GM18868 (cell line): Measurements from ENCODE around the gene ZNF20.
"Not testable (repeated sequence)": the region's sequence is repeated elsewhere in the genome, so short reads cannot be mapped to it uniquely, and the experiment has no call there.

Experiments used
- ATAC-seq: cut with Tn5 transposase; IDR thresholded peaks from one replicate; pipeline ENCODE4 v1.9.1; 2021; ENCODE audit warnings: mild to moderate bottlenecking, moderate library complexity; ENCODE audit not compliant: unreplicated experiment

The ZNF20 gene

DNA sequence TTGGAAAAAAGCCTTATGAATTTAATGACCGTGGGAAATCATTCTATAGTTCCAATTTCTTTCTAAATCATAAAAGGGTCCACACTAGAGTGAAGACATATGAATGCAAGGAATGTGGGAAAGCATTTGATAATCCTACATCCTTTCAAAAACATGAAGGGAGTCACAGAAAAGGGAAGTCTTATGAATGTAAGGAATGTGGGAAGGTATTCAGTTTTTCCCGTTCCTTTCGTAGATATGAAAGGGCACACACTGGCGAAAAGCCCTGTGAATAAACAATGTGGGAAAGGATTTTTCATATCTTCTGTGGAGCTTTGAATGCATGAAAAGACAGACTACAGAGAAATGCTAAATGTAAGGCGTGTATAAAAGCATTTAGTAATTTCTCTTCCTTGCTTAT is 27.0 kb downstream of the ZNF20 start:
- ATAC-seq: no peak

DNA sequence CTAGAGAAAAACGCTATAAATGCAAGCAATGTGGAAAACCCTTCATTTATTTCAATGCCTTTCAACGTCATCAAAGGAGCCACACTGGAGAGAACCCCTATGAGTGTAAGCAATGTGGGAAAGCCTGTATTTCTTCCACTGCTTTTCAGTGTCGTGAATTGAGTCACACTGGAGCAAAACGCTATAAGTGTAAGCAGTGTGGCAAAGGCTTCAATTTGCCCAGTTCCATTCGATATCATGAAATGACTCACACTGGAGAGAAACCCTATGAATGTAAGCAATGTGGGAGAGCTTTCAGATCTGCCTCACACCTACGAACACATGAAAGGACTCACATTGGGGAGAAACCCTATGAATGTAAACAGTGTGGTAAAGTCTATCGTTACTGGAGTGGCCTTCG is 27.4 kb downstream of the ZNF20 start:
- ATAC-seq: no peak

DNA sequence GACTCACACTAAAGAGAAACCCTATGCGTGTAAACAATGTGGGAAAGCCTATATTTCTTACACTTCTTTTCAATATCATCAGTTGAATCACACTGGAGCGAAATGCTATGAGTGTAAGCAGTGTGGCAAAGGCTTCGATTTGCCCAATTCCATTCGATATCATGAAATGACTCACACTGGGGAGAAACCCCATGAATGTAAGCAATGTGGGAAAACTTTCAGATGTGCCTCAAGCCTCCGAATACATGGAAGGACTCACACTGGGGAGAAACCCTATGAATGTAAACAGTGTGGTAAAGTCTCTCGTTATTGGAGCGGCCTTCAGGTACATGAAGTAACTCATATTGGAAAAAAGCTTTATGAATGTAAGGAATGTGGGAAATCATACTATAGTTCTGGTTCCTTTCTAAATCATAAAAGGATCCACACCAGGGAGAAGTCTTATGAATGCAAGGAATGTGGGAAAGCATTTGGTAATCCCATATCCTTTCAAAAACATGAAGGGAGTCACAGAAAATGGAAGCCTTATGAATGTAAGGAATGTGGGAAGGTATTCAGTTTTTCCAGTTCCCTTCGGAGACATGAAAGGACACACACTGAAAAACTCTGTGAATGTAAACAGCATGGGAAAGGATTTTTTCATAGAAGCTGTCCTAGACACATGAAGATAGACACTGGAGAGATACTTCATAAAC is 28.1 kb downstream of the ZNF20 start:
- ATAC-seq: no peak

- no peak for ATAC-seq
These were observed 29.0 kb downstream of the ZNF20 start for GRCh38 chr19:12111176-12111575.

DNA sequence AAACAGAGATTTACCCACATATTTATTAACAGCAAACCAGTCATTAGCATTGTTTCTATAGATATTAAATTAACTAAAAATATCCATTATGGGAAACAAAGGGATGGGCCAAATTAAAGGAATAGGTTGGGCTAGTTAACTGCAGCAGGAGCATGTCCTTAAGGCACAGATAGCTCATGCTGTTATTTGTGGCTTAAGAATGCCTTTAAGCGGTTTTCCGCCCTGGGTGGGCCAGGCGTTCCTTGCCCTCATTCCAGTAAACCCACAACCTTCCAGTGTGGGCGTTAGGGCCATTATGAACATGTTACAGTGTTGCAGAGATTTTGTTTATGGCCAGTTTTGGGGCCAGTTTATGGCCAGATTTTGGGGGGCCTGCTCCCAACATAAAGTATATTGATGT is 36.2 kb downstream of the ZNF20 start:
- not testable (repeated sequence) for ATAC-seq

GRCh38 chr19:12098040-12098439 is 42.1 kb downstream of the ZNF20 start:
- ATAC-seq: no peak

DNA sequence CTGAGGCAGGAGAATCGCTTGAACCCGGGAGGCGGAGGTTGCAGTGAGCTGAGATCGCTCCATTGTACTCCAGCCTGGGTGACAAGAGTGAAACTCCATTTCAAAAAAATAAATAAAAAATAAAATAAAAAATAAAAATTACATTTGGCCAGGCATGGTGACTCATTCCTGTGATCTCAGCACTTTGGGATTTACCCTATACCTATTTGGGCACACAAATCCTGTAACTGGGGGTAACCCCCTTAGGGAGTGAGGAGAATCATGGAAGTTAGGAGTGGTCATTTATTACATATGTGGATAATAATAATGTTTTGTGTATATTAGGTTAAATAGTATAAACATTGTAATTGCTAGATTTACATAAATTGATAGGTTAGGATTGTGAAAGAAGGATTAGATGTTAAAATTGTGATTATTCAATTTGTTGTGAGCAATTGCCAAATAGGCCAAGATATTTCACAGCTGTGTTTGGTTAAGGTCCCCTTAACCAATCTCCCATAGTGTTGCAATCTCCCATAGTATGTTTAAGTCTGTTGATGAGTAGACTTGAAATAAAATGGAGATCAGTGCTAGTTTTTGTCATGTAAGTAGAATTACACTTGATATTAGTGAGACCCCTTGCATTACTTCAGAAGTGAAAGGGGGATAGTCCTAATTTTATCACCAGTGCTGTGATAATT is 44.9 kb downstream of the ZNF20 start:
- ATAC-seq: no peak

DNA sequence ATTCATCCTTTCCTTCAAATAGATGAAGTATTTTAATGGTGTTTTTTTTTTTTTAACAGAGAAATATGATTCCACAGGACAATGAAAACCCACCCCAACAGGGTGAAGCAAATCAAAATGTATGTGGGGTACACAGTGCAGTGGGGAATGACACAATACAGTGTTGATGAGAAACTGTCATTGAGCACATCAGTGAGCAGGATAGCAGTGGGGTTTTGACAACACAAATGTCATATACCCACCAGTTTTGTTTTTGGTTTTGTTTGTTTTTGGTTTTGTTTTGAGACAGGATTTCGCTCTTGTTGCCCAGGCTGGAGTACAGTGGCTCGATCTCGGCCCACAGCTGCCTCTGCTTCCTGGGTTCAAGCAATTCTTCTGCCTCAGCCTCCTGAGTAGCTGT is 46.4 kb downstream of the ZNF20 start:
- ATAC-seq: no peak

- no peak for ATAC-seq
These were observed 47.2 kb downstream of the ZNF20 start for GRCh38 chr19:12092956-12093355.

- ATAC-seq: peak; percentile 65
These were observed 47.9 kb downstream of the ZNF20 start for GRCh38 chr19:12092065-12092867.

GRCh38 chr19:12090807-12091206 is 49.3 kb downstream of the ZNF20 start:
- no peak for ATAC-seq

DNA sequence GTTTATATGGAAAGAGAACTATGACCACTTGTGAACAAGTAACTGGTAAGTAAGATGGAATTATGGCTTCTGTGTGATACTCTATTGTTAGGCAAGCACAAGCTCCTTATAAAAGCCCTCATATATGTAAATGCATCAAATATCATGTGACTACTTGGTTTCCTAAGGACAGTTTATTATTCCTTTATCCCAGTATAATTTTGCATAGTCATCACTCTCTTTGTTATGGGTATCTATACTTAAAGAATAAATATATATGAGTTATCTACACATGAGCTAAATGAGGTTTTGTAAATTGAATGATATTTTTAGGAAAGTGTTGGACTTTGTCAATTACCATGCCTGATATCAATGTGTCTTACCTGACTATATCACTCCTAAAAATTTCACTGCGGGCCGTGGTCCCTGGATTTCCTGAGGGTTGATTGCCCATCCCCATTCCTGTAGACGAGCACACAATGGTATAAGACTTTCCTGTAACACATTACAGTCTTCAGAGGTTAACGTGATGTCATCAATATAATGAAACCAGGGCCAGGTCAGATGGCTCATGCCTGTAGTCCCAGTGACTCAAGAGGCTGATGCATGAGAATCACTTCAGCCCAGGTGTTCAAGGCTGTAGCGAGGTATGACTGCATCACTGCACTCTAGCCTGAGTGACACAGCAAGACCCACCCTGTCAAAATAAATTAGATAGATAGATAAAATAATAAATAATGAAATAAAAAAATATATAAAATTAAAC is 54.9 kb downstream of the ZNF20 start:
- no peak for ATAC-seq

DNA sequence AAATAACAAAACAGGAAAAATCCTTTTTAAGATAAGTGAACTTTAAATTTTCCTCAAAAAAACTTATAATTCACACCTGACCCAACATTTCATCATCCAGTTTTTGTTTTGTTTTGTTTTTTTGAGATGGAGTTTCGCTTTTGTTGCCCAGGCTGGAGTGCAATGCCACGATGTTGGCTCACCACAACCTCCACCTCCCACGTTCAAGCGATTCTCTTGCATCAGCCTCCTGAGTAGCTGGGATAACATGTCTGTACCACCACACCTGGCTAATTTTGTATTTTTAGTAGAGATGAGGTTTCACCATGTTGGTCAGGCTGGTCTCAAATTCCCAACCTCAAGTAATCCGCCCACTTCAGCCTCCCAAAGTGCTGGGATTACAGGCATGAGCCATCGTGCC is 56.8 kb downstream of the ZNF20 start:
- not testable (repeated sequence) for ATAC-seq
